WI38 (cell line): ENCODE results near the gene ZNF775.
A peak's percentile ranks its signal among the peaks of the same experiment; 100 is the strongest.

Experiments used
- H3K4me3 ChIP-seq: 2 replicates; pipeline ENCODE4 v1.5.1; 2011; ENCODE audit warnings: low read depth, mild to moderate bottlenecking, control low read depth, low read length
- TF ChIP-seq, protein P1 (sequence below): IDR thresholded peaks from 2 replicates; pipeline ENCODE4 v1.5.1; 2012; ENCODE audit warnings: low read depth, mild to moderate bottlenecking, control low read depth, low read length

The ZNF775 gene

DNA sequence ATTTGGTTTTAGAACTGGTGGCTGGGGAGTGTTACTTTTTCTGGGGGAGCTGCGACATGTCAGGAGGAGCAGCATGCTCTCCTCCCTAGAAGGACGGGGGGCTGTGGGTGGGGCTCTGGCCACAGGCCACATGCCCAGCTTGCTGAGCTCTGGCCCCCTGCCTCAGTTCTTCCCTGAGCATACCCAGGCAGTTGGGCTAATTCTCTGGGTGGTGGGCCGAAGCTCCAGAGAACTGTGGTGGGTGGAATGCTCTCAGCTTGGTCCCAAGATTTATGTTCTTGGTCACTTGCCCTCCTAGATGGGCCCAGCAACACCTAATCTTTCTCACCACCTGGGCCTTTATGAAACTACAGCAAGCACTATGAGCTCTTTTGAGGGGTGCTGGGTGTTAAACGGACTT, 5.1 kb upstream of the ZNF775 start:
- no peak overlapping the region for H3K4me3 ChIP-seq
- TF ChIP-seq, protein P1, sequence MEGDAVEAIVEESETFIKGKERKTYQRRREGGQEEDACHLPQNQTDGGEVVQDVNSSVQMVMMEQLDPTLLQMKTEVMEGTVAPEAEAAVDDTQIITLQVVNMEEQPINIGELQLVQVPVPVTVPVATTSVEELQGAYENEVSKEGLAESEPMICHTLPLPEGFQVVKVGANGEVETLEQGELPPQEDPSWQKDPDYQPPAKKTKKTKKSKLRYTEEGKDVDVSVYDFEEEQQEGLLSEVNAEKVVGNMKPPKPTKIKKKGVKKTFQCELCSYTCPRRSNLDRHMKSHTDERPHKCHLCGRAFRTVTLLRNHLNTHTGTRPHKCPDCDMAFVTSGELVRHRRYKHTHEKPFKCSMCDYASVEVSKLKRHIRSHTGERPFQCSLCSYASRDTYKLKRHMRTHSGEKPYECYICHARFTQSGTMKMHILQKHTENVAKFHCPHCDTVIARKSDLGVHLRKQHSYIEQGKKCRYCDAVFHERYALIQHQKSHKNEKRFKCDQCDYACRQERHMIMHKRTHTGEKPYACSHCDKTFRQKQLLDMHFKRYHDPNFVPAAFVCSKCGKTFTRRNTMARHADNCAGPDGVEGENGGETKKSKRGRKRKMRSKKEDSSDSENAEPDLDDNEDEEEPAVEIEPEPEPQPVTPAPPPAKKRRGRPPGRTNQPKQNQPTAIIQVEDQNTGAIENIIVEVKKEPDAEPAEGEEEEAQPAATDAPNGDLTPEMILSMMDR, result no peak

DNA sequence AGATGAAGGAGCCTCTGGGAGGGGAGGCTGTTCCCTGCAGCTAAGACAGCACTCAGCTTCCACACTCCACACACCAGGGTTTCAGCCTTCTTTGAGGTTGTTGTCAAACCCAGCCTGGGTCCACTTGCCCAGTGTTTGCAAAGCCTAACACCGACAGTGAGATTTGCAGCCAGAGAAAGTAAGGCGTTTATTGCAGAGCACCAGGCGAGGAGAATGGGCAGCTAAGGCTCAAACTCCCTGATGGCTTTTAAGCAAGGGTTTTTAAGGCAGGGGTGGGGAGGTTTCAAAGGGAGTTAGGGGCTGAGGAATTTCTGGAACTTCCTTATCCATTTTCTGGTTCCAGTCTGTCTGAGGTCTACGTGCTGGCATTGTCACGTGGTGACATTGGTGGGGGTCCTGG, 4.7 kb upstream of the ZNF775 start:
- no peak overlapping the region for H3K4me3 ChIP-seq
- TF ChIP-seq, protein P1, result no peak

GRCh38 chr7:150375662-150376521, 3.2 kb upstream of the ZNF775 start:
- TF ChIP-seq, protein P1, result no peak
- no peak overlapping the region for H3K4me3 ChIP-seq

GRCh38 chr7:150376560-150376959, 2.6 kb upstream of the ZNF775 start:
- no peak overlapping the region for H3K4me3 ChIP-seq
- TF ChIP-seq, protein P1, result no peak

DNA sequence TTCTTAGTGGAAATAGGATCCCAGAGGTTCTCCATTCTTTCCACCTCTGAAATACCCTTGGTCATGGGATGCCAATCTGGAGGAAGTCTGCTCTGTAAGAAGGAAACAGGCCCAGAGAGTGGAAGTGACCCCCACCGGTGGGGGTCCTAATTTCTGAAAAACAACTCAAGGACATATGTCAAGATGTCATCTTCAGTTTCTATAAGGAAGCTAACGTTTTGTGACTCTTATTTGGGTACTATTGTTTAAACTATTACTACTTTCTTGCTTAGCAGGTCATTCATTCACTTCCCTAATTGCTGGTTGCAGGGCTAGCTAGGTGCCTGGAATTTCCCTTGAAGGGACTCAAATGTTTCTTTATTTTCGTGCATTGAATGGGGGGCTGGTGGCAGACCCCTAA, 1.9 kb upstream of the ZNF775 start:
- TF ChIP-seq, protein P1, result no peak

GRCh38 chr7:150377635-150378034, 1.5 kb upstream of the ZNF775 start:
- H3K4me3 ChIP-seq, result no peak overlapping the region
- TF ChIP-seq, protein P1, result no peak

More for the DNA sequence above, 1.9 kb upstream of the ZNF775 start:
- H3K4me3 ChIP-seq, result no peak overlapping the region

- peak overlapping the region; percentile 86 for H3K4me3 ChIP-seq
- TF ChIP-seq, protein P1, result no peak
Measured at GRCh38 chr7:150378115-150378852, 846 bp upstream of the ZNF775 start.
